Caco-2 (cell line): ENCODE results near the gene TXNL1. TPM values are rescaled to one million over a fixed set of nuclear protein-coding genes. Genes with fewer than 3 reads are reported as not detected.

Source experiments
- BruUV-seq: library from RNA; stranded (reverse); fragments of 400-500 nt; replicated peaks from 2 replicates; lab custom pipeline; 2021; lab: Mats Ljungman, UMichigan
- CTCF ChIA-PET: fragments of 300-600 bp; sonication (Branson Sonifier 250); formaldehyde crosslinking; loops from one replicate; lab custom pipeline; 2022; ENCODE audit warnings: antibody characterized with exemption; lab: Charles Lee
- POLR2A ChIA-PET: fragments of 300-600 bp; sonication (Branson Sonifier 250); formaldehyde crosslinking; loops from one replicate; lab custom pipeline; 2022; ENCODE audit warnings: antibody characterized with exemption; lab: Charles Lee
- DNase-seq, 2 experiments: peaks; one replicate each; pipeline versions ENCODE4 v3.0.0 to v3.0.0-alpha.2; 2020 to 2022
- H3K27me3 ChIP-seq: replicated peaks from 2 replicates; pipeline ENCODE4 v1.6.0; 2011; ENCODE audit warnings: low read length; ENCODE audit not compliant: control insufficient read depth, insufficient read depth
- H3K36me3 ChIP-seq: 2 replicates; pipeline ENCODE4 v1.5.1; 2011; ENCODE audit warnings: low read length; ENCODE audit not compliant: control insufficient read depth, insufficient read depth
- H3K4me1 ChIP-seq: fragments of 250-450 bp; sonication (Bioruptor Pico); 2 replicates; pipeline ENCODE4 v1.5.1; 2020; ENCODE audit warnings: mild to moderate bottlenecking
- H3K4me3 ChIP-seq: 2 replicates; pipeline ENCODE4 v1.5.1; 2011; ENCODE audit warnings: low read depth, mild to moderate bottlenecking, control low read depth, low read length
- H3K9me3 ChIP-seq: fragments of 250-450 bp; sonication (Bioruptor Pico); 2 replicates; pipeline ENCODE4 v1.5.1; 2020; ENCODE audit warnings: mild to moderate bottlenecking, moderate library complexity
- H3K27ac Mint-ChIP-seq: one replicate; pipeline ENCODE4 v1.8.0; 2022; ENCODE audit warnings: mixed read lengths; ENCODE audit not compliant: unreplicated experiment
- H3K27me3 Mint-ChIP-seq: one replicate; pipeline ENCODE4 v1.8.0; 2022; ENCODE audit warnings: mixed read lengths; ENCODE audit not compliant: insufficient read depth, unreplicated experiment
- H3K36me3 Mint-ChIP-seq: one replicate; pipeline ENCODE4 v1.8.0; 2022; ENCODE audit warnings: mild to moderate bottlenecking, mixed read lengths; ENCODE audit not compliant: insufficient read depth, unreplicated experiment
- H3K4me1 Mint-ChIP-seq: one replicate; pipeline ENCODE4 v1.8.0; 2022; ENCODE audit warnings: low read depth, mixed read lengths; ENCODE audit not compliant: unreplicated experiment
- H3K4me3 Mint-ChIP-seq: one replicate; pipeline ENCODE4 v1.8.0; 2022; ENCODE audit warnings: mild to moderate bottlenecking, moderate library complexity, mixed read lengths; ENCODE audit not compliant: unreplicated experiment
- H3K9me3 Mint-ChIP-seq: one replicate; pipeline ENCODE4 v1.8.0; 2022; ENCODE audit warnings: mixed read lengths; ENCODE audit not compliant: unreplicated experiment
- CTCF ChIP-seq, 2 experiments: fragments of 200-600 bp in 1 of 2; IDR thresholded peaks; 1 replicate in 1 of 2; 2 replicates in 1 of 2; pipeline versions ENCODE4 v1.5.1 to v1.8.0; 2011 to 2022; ENCODE audit warnings: antibody characterized with exemption in 1 of 2, control low read depth in 1 of 2, inconsistent platforms in 1 of 2, low read depth in 1 of 2, low read length in 1 of 2, mild to moderate bottlenecking in 1 of 2, moderate library complexity in 1 of 2; ENCODE audit not compliant: insufficient read depth in 1 of 2, severe bottlenecking in 1 of 2, unreplicated experiment in 1 of 2
- intact Hi-C: fragments of 100-400 bp; cut with micrococcal nuclease; formaldehyde crosslinking; loops from one replicate; pipeline ENCODE4 v1.10.0; 2022; ENCODE audit not compliant: unreplicated experiment
- total RNA-seq: library from RNA; stranded (reverse); gene quantifications from 2 replicates; pipeline ENCODE4 v1.2.3, GENCODE V29; 2022

TXNL1 gene
- total RNA-seq, 1 experiment from 2014 or later: 49.0 TPM

GRCh38 chr18:56676639-56677038 lies 38.2 kb upstream of the TXNL1 start:
- no peaks in the 10 kb centered on the region for H3K36me3 ChIP-seq
- Mint-ChIP-seq H3K4me3 (no peak overlapping the region), H3K36me3 (no peaks in the 10 kb centered on the region), H3K27me3 (no peaks in the 10 kb centered on the region), H3K4me1 (no peaks in the 10 kb centered on the region), H3K27ac (no peak overlapping the region), H3K9me3 (no peaks in the 10 kb centered on the region)
- no peaks in the 10 kb centered on the region for H3K9me3 ChIP-seq
- ChIA-PET CTCF (no interaction called here), POLR2A (no interaction called here)
- H3K4me3 ChIP-seq: no peak overlapping the region
- intact Hi-C loops: no loop called here
- H3K27me3 ChIP-seq: no peaks in the 10 kb centered on the region
- no peak for TF ChIP-seq CTCF (IDR thresholded peaks at IDR 0.05; ENCODE audit: insufficient read depth in 1 of 2, low read depth in 1 of 2, low read length in 1 of 2, severe bottlenecking in 1 of 2, unreplicated experiment in 1 of 2)
- H3K4me1 ChIP-seq: no peaks in the 10 kb centered on the region
- no TSS peak for BruUV-seq
- DNase-seq: no peak

GRCh38 chr18:56672981-56673380 lies 34.6 kb upstream of the TXNL1 start:
- intact Hi-C loops: no loop called here
- no peaks in the 10 kb centered on the region for H3K4me1 ChIP-seq
- no peak for TF ChIP-seq CTCF (IDR thresholded peaks at IDR 0.05; ENCODE audit: insufficient read depth in 1 of 2, low read depth in 1 of 2, low read length in 1 of 2, severe bottlenecking in 1 of 2, unreplicated experiment in 1 of 2)
- no peak for DNase-seq
- no TSS peak for BruUV-seq
- Mint-ChIP-seq H3K9me3 (no peaks in the 10 kb centered on the region), H3K27me3 (no peaks in the 10 kb centered on the region), H3K4me3 (no peak overlapping the region), H3K4me1 (no peaks in the 10 kb centered on the region), H3K27ac (no peak overlapping the region), H3K36me3 (no peaks in the 10 kb centered on the region)
- no peaks in the 10 kb centered on the region for H3K36me3 ChIP-seq
- H3K27me3 ChIP-seq: no peaks in the 10 kb centered on the region
- POLR2A ChIA-PET: no interaction called here
- H3K9me3 ChIP-seq: no peaks in the 10 kb centered on the region
- H3K4me3 ChIP-seq: no peak overlapping the region
- CTCF ChIA-PET: no interaction called here

- Histone ChIP-seq H3K9me3 (no peaks in the 10 kb centered on the region), H3K36me3 (no peaks in the 10 kb centered on the region), H3K4me3 (no peak overlapping the region), H3K27me3 (no peaks in the 10 kb centered on the region), H3K4me1 (no peaks in the 10 kb centered on the region)
- Mint-ChIP-seq H3K4me1 (no peaks in the 10 kb centered on the region), H3K27ac (no peak overlapping the region), H3K27me3 (no peaks in the 10 kb centered on the region), H3K4me3 (no peak overlapping the region), H3K9me3 (no peaks in the 10 kb centered on the region), H3K36me3 (no peaks in the 10 kb centered on the region)
- BruUV-seq: no TSS peak
- CTCF ChIA-PET: no interaction called here
- POLR2A ChIA-PET: no interaction called here
- TF ChIP-seq CTCF (IDR thresholded peaks at IDR 0.05; ENCODE audit: insufficient read depth in 1 of 2, low read depth in 1 of 2, low read length in 1 of 2, severe bottlenecking in 1 of 2, unreplicated experiment in 1 of 2): no peak
- intact Hi-C loops: no loop called here
- DNase-seq: no peak
These were observed 34.0 kb upstream of the TXNL1 start for GRCh38 chr18:56672391-56672790.
